Measurements from ENCODE around the gene TCF3. TPM values are rescaled to one million over a fixed set of nuclear protein-coding genes. Genes with fewer than 3 reads are reported as not detected.

The TCF3 gene
- total and polyA plus RNA-seq, 2 donors (not counting 3 experiments of a cell fraction or from before 2014, with no cell fraction given): 147 to 193 TPM

GRCh38 chr19:1636325-1637236, 15.8 kb downstream of the TCF3 start:
- dilution Hi-C loops (cut with MboI; ENCODE audit: extremely low pct_ligation_motif_present, low sequenced_read_pairs): no loop called here
- FAIRE-seq (no peak), DNase-seq (ENCODE audit: low read depth, low spot score) (no peak)
- no peak overlapping the region for H3K9ac ChIP-seq (replicated peaks; ENCODE audit: extremely low read depth, insufficient read depth, low read length)
- ChIA-PET CTCF (interaction anchor here (1.1 kb wide), 1 partner anchor 36 kb away, joined by 3 read pairs; no protein-coding TSS in a partner anchor), POLR2A (no interaction called here)
- H4K20me1 ChIP-seq (replicated peaks; ENCODE audit: control insufficient read depth, extremely low read depth, insufficient read depth, low read length): no peaks in the 10 kb centered on the region
- intact Hi-C loops (cut with micrococcal nuclease): no loop called here
- no peaks in the 10 kb centered on the region for H3K9me3 ChIP-seq (replicated peaks; ENCODE audit: control insufficient read depth, insufficient read depth, low read length)
- no peaks in the 10 kb centered on the region for H3K27me3 ChIP-seq (ENCODE audit: control insufficient read depth in 2 of 2, insufficient read depth in 2 of 2, low read length in 2 of 2)
- H3K79me2 ChIP-seq (ENCODE audit: control insufficient read depth, insufficient read depth, low read length): peaks cover 35% of the 10 kb centered on the region
- no peak overlapping the region for H3K27ac ChIP-seq (ENCODE audit: insufficient read depth, low read depth, low read length)
- H3K4me1 ChIP-seq (ENCODE audit: control insufficient read depth, extremely low read depth, insufficient read depth, low read length): no peaks in the 10 kb centered on the region
- no peaks in the 10 kb centered on the region for H3K9me1 ChIP-seq (replicated peaks; ENCODE audit: control insufficient read depth, extremely low read depth, insufficient read depth, low read length)
- BruUV-seq (replicated peaks): no TSS peak
- no peak overlapping the region for H3K4me3 ChIP-seq (replicated peaks in 1 of 3; ENCODE audit: insufficient read depth in 1 of 3, low read depth in 1 of 3, low read length in 3 of 3)
- H3K36me3 ChIP-seq (ENCODE audit: control insufficient read depth in 2 of 2, extremely low read depth in 1 of 2, insufficient read depth in 2 of 2, low read length in 2 of 2): peaks cover 4 to 31% of the 10 kb centered on the region in 2 experiments
- H3K4me2 ChIP-seq (ENCODE audit: insufficient read depth, low read length): no peak overlapping the region
- no peak overlapping the region for H2AFZ ChIP-seq (ENCODE audit: low read depth, low read length)
- TF ChIP-seq POLR2A (IDR thresholded peaks at IDR 0.05; ENCODE audit: low read depth, low read length) (no peak), EZH2 (IDR thresholded peaks at IDR 0.05; ENCODE audit: borderline replicate concordance, low read depth, low read length, severe bottlenecking) (no peak), MYC (IDR thresholded peaks at IDR 0.05; ENCODE audit: low read depth, low read length) (no peak), CTCF (IDR thresholded peaks at IDR 0.05; ENCODE audit: extremely low read depth in 1 of 2, insufficient read depth in 1 of 2, low read depth in 1 of 2, low read length in 2 of 2) (no peak), FOS (IDR thresholded peaks at IDR 0.05; ENCODE audit: borderline replicate concordance, insufficient read depth, low read length) (no peak), GATA2 (IDR thresholded peaks at IDR 0.05; ENCODE audit: insufficient read depth, insufficient read length, low read depth, low read length) (no peak), JUN (IDR thresholded peaks at IDR 0.05; ENCODE audit: borderline replicate concordance, insufficient read depth, insufficient read length, low read depth) (no peak), POLR2AphosphoS5 (IDR thresholded peaks at IDR 0.05; ENCODE audit: insufficient read depth, low read depth, low read length) (no peak)
- TF ChIP-seq, protein P1, sequence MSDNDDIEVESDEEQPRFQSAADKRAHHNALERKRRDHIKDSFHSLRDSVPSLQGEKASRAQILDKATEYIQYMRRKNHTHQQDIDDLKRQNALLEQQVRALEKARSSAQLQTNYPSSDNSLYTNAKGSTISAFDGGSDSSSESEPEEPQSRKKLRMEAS (IDR thresholded peaks at IDR 0.05; ENCODE audit: insufficient read depth, insufficient read length): no peak
